WTC11 (cell line): ENCODE data around the gene ANKMY1. TPM values are rescaled to one million over a fixed set of nuclear protein-coding genes. Genes with fewer than 3 reads are reported as not detected.

Experiments used
- ATAC-seq: fragments of 200-7000 bp; cut with Tn5 transposase; 2 replicates; pipeline ENCODE4 v1.10.0; 2021; ENCODE audit warnings: mild to moderate bottlenecking, moderate library complexity
- CTCF ChIA-PET: fragments of 300-600 bp; sonication (Branson Sonifier 250); formaldehyde crosslinking; loops from one replicate; lab custom pipeline; 2021; ENCODE audit warnings: antibody characterized with exemption; lab: Charles Lee
- POLR2A ChIA-PET: fragments of 350-600 bp; sonication (Branson Sonifier 250); formaldehyde crosslinking; loops from one replicate; lab custom pipeline; 2021; ENCODE audit warnings: antibody characterized with exemption; lab: Charles Lee
- DNase-seq: peaks from one replicate; pipeline ENCODE4 v3.0.0; 2021; ENCODE audit warnings: low spot score
- H3K27ac Mint-ChIP-seq: 2 replicates; pipeline ENCODE4 v1.8.0; 2021; ENCODE audit warnings: mixed read lengths
- H3K27me3 Mint-ChIP-seq: 2 replicates; pipeline ENCODE4 v1.8.0; 2021; ENCODE audit warnings: low read depth, mild to moderate bottlenecking, moderate library complexity, mixed read lengths
- H3K36me3 Mint-ChIP-seq: 2 replicates; pipeline ENCODE4 v1.8.0; 2021; ENCODE audit warnings: mixed read lengths
- H3K4me1 Mint-ChIP-seq: 2 replicates; pipeline ENCODE4 v1.8.0; 2022; ENCODE audit warnings: mixed read lengths
- H3K4me3 Mint-ChIP-seq: 2 replicates; pipeline ENCODE4 v1.8.0; 2021; ENCODE audit warnings: mild to moderate bottlenecking, moderate library complexity, mixed read lengths
- H3K9me3 Mint-ChIP-seq: 2 replicates; pipeline ENCODE4 v1.8.0; 2021; ENCODE audit warnings: mixed read lengths
- CREB1 ChIP-seq: sonication (generic); formaldehyde crosslinking; IDR thresholded peaks from 2 replicates; pipeline ENCODE4 v1.8.0; 2023; ENCODE audit warnings: mild to moderate bottlenecking, missing genetic modification reagents
- CREM ChIP-seq: sonication (generic); formaldehyde crosslinking; IDR thresholded peaks from 2 replicates; pipeline ENCODE4 v1.8.1; 2022; ENCODE audit warnings: mild to moderate bottlenecking, missing genetic modification reagents, moderate library complexity
- FOXK1 ChIP-seq: sonication (generic); formaldehyde crosslinking; IDR thresholded peaks from 2 replicates; pipeline ENCODE4 v1.8.0; 2022; ENCODE audit warnings: mild to moderate bottlenecking, moderate library complexity, missing genetic modification reagents
- GRHL2 ChIP-seq: fragments of 250-450 bp; sonication (Bioruptor Pico); IDR thresholded peaks from 2 replicates; pipeline ENCODE4 v1.8.0; 2022; ENCODE audit warnings: mild to moderate bottlenecking, moderate library complexity; ENCODE audit not compliant: insufficient replicate concordance, severe bottlenecking
- GTF2I ChIP-seq: fragments of 250-450 bp; sonication (Bioruptor Pico); conservative IDR thresholded peaks from 2 replicates; pipeline ENCODE4 v1.4.0; 2021; ENCODE audit warnings: mild to moderate bottlenecking
- JUN ChIP-seq: sonication (generic); formaldehyde crosslinking; IDR thresholded peaks from 2 replicates; pipeline ENCODE4 v1.8.0; 2023; ENCODE audit warnings: mild to moderate bottlenecking, missing genetic modification reagents
- NFE2L1 ChIP-seq: sonication (generic); formaldehyde crosslinking; IDR thresholded peaks from 2 replicates; pipeline ENCODE4 v1.8.1; 2023; ENCODE audit warnings: missing genetic modification reagents
- NR1H2 ChIP-seq: sonication (generic); formaldehyde crosslinking; IDR thresholded peaks from 2 replicates; pipeline ENCODE4 v1.9.0; 2021; ENCODE audit warnings: mild to moderate bottlenecking, moderate library complexity, missing genetic modification reagents
- SMAD3 ChIP-seq: sonication (generic); formaldehyde crosslinking; IDR thresholded peaks from 2 replicates; pipeline ENCODE4 v1.8.0; 2022; ENCODE audit warnings: missing genetic modification reagents, mild to moderate bottlenecking, borderline replicate concordance
- SMAD4 ChIP-seq: sonication (generic); formaldehyde crosslinking; IDR thresholded peaks from 2 replicates; pipeline ENCODE4 v1.8.0; 2022; ENCODE audit warnings: mild to moderate bottlenecking, missing genetic modification reagents
- TEAD4 ChIP-seq: sonication (generic); formaldehyde crosslinking; IDR thresholded peaks from 2 replicates; pipeline ENCODE4 v1.8.0; 2022; ENCODE audit warnings: mild to moderate bottlenecking, missing genetic modification reagents
- TP53 ChIP-seq: sonication (generic); formaldehyde crosslinking; IDR thresholded peaks from 2 replicates; pipeline ENCODE4 v1.8.1; 2023; ENCODE audit warnings: mild to moderate bottlenecking, missing genetic modification reagents
- ZNF232 ChIP-seq: sonication (generic); formaldehyde crosslinking; IDR thresholded peaks from 2 replicates; pipeline ENCODE4 v1.8.0; 2022; ENCODE audit warnings: mild to moderate bottlenecking, missing genetic modification reagents
- ZNF396 ChIP-seq: fragments of 250-450 bp; sonication (Bioruptor Pico); IDR thresholded peaks from 2 replicates; pipeline ENCODE4 v1.8.0; 2021; ENCODE audit warnings: mild to moderate bottlenecking, moderate library complexity, borderline replicate concordance
- ZNF423 ChIP-seq: fragments of 250-450 bp; sonication (Bioruptor Pico); IDR thresholded peaks from 2 replicates; pipeline ENCODE4 v2.1.2; 2022; ENCODE audit warnings: mild to moderate bottlenecking, moderate library complexity
- total RNA-seq: library from RNA; stranded (reverse); gene quantifications from 3 replicates; pipeline ENCODE4 v1.2.3, GENCODE V29; 2021
- TF ChIP-seq, protein P1 (sequence below): sonication (generic); formaldehyde crosslinking; IDR thresholded peaks from 2 replicates; pipeline ENCODE4 v1.8.0; 2022; ENCODE audit warnings: mild to moderate bottlenecking, missing genetic modification reagents
- TF ChIP-seq, protein P2 (sequence below): fragments of 250-450 bp; sonication (Bioruptor Pico); IDR thresholded peaks from 2 replicates; pipeline ENCODE4 v1.9.0; 2021; ENCODE audit warnings: mild to moderate bottlenecking
- TF ChIP-seq, protein P3 (sequence below): sonication (generic); formaldehyde crosslinking; IDR thresholded peaks from 2 replicates; pipeline ENCODE4 v1.8.1; 2023; ENCODE audit warnings: mild to moderate bottlenecking, missing genetic modification reagents
- TF ChIP-seq, protein P4 (sequence below): sonication (generic); formaldehyde crosslinking; IDR thresholded peaks from 2 replicates; pipeline ENCODE4 v1.8.1; 2023; ENCODE audit warnings: mild to moderate bottlenecking, missing genetic modification reagents, borderline replicate concordance
- TF ChIP-seq, protein P5 (sequence below): sonication (generic); formaldehyde crosslinking; IDR thresholded peaks from 2 replicates; pipeline ENCODE4 v1.8.1; 2022; ENCODE audit warnings: mild to moderate bottlenecking, moderate library complexity, missing genetic modification reagents

ANKMY1 gene
- total RNA-seq, 1 experiment from 2014 or later = 4.6 TPM

DNA sequence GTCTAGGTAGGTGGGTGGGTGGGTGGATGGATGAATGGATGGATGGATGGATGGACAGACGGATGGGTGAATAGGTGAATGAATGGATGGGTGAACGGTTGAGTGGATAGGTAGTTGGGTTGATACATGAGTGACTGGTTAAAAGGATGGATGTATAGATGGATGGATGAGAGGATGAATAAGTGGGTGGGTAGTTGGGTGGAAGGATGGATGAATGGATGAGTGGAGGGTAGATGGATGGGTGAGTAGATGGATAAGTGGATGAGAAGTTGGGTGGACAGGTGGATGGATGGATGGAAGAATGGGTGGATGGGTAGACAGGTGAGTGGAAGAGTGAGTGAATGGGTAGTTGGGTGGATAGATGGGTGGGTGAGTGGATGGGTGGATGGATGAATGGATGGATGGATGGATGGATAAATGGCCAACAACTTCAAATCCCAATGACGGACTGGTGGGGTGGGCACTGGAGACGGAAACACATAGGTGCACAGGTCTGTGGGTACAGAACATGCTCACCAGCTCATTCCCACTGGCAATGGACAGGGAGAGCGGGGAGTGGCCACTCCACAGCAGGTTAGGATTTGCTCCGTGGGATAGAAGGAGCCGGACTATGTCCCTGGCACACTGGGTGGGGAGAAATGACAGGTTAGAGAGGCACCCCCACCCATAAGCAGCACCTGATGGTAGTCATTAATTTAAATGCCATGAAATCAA, 48.8 kb downstream of the ANKMY1 start:
- Mint-ChIP-seq H3K9me3 (no peaks in the 10 kb centered on the region), H3K4me1 (no peaks in the 10 kb centered on the region), H3K27me3 (no peaks in the 10 kb centered on the region), H3K4me3 (no peak overlapping the region), H3K27ac (no peak overlapping the region), H3K36me3 (no peaks in the 10 kb centered on the region)
- ATAC-seq = no peak
- TF ChIP-seq JUN (CRISPR knock-in tag) (no peak), SMAD3 (CRISPR knock-in tag) (no peak), ZNF232 (CRISPR knock-in tag) (no peak), GRHL2 (CRISPR knock-in tag) (no peak), CREB1 (no peak), TP53 (CRISPR knock-in tag) (no peak), GTF2I (CRISPR knock-in tag) (no peak), CREM (no peak), ZNF423 (CRISPR knock-in tag) (no peak), FOXK1 (CRISPR knock-in tag) (no peak), NFE2L1 (CRISPR knock-in tag) (no peak), SMAD4 (CRISPR knock-in tag) (no peak), ZNF396 (no peak), NR1H2 (CRISPR knock-in tag) (no peak), TEAD4 (CRISPR knock-in tag) (no peak)
- TF ChIP-seq, protein P1, sequence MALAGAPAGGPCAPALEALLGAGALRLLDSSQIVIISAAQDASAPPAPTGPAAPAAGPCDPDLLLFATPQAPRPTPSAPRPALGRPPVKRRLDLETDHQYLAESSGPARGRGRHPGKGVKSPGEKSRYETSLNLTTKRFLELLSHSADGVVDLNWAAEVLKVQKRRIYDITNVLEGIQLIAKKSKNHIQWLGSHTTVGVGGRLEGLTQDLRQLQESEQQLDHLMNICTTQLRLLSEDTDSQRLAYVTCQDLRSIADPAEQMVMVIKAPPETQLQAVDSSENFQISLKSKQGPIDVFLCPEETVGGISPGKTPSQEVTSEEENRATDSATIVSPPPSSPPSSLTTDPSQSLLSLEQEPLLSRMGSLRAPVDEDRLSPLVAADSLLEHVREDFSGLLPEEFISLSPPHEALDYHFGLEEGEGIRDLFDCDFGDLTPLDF (CRISPR knock-in tag) = no peak
- TF ChIP-seq, protein P2, sequence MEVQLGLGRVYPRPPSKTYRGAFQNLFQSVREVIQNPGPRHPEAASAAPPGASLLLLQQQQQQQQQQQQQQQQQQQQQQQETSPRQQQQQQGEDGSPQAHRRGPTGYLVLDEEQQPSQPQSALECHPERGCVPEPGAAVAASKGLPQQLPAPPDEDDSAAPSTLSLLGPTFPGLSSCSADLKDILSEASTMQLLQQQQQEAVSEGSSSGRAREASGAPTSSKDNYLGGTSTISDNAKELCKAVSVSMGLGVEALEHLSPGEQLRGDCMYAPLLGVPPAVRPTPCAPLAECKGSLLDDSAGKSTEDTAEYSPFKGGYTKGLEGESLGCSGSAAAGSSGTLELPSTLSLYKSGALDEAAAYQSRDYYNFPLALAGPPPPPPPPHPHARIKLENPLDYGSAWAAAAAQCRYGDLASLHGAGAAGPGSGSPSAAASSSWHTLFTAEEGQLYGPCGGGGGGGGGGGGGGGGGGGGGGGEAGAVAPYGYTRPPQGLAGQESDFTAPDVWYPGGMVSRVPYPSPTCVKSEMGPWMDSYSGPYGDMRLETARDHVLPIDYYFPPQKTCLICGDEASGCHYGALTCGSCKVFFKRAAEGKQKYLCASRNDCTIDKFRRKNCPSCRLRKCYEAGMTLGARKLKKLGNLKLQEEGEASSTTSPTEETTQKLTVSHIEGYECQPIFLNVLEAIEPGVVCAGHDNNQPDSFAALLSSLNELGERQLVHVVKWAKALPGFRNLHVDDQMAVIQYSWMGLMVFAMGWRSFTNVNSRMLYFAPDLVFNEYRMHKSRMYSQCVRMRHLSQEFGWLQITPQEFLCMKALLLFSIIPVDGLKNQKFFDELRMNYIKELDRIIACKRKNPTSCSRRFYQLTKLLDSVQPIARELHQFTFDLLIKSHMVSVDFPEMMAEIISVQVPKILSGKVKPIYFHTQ (CRISPR knock-in tag) = no peak
- TF ChIP-seq, protein P3, sequence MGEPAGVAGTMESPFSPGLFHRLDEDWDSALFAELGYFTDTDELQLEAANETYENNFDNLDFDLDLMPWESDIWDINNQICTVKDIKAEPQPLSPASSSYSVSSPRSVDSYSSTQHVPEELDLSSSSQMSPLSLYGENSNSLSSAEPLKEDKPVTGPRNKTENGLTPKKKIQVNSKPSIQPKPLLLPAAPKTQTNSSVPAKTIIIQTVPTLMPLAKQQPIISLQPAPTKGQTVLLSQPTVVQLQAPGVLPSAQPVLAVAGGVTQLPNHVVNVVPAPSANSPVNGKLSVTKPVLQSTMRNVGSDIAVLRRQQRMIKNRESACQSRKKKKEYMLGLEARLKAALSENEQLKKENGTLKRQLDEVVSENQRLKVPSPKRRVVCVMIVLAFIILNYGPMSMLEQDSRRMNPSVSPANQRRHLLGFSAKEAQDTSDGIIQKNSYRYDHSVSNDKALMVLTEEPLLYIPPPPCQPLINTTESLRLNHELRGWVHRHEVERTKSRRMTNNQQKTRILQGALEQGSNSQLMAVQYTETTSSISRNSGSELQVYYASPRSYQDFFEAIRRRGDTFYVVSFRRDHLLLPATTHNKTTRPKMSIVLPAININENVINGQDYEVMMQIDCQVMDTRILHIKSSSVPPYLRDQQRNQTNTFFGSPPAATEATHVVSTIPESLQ (CRISPR knock-in tag) = no peak
- TF ChIP-seq, protein P4, sequence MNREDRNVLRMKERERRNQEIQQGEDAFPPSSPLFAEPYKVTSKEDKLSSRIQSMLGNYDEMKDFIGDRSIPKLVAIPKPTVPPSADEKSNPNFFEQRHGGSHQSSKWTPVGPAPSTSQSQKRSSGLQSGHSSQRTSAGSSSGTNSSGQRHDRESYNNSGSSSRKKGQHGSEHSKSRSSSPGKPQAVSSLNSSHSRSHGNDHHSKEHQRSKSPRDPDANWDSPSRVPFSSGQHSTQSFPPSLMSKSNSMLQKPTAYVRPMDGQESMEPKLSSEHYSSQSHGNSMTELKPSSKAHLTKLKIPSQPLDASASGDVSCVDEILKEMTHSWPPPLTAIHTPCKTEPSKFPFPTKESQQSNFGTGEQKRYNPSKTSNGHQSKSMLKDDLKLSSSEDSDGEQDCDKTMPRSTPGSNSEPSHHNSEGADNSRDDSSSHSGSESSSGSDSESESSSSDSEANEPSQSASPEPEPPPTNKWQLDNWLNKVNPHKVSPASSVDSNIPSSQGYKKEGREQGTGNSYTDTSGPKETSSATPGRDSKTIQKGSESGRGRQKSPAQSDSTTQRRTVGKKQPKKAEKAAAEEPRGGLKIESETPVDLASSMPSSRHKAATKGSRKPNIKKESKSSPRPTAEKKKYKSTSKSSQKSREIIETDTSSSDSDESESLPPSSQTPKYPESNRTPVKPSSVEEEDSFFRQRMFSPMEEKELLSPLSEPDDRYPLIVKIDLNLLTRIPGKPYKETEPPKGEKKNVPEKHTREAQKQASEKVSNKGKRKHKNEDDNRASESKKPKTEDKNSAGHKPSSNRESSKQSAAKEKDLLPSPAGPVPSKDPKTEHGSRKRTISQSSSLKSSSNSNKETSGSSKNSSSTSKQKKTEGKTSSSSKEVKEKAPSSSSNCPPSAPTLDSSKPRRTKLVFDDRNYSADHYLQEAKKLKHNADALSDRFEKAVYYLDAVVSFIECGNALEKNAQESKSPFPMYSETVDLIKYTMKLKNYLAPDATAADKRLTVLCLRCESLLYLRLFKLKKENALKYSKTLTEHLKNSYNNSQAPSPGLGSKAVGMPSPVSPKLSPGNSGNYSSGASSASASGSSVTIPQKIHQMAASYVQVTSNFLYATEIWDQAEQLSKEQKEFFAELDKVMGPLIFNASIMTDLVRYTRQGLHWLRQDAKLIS (CRISPR knock-in tag) = no peak
- TF ChIP-seq, protein P5, sequence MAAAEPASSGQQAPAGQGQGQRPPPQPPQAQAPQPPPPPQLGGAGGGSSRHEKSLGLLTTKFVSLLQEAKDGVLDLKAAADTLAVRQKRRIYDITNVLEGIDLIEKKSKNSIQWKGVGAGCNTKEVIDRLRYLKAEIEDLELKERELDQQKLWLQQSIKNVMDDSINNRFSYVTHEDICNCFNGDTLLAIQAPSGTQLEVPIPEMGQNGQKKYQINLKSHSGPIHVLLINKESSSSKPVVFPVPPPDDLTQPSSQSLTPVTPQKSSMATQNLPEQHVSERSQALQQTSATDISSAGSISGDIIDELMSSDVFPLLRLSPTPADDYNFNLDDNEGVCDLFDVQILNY (CRISPR knock-in tag) = no peak
- POLR2A ChIA-PET = no interaction called here
- DNase-seq = no peak
- CTCF ChIA-PET = no interaction called here
